Type B pancreatic cell (in vitro differentiated cells): ENCODE data around the gene OTC. TPM values are rescaled to one million over a fixed set of nuclear protein-coding genes. Genes with fewer than 3 reads are reported as not detected.
A peak's percentile ranks its signal among the peaks of the same experiment; 100 is the strongest.

ENCODE experiments used
- DNase-seq: peaks from one replicate; pipeline ENCODE4 v3.0.0; 2021; ENCODE audit warnings: mixed read lengths; ENCODE audit not compliant: unreplicated experiment; ENCODE audit errors: extremely low spot score
- H3K27ac Mint-ChIP-seq: 2 replicates; pipeline ENCODE4 v1.8.0; 2021; ENCODE audit warnings: mild to moderate bottlenecking, mixed read lengths
- H3K27me3 Mint-ChIP-seq: 2 replicates; pipeline ENCODE4 v1.8.0; 2021; ENCODE audit warnings: mixed read lengths
- H3K36me3 Mint-ChIP-seq: 2 replicates; pipeline ENCODE4 v1.8.0; 2021; ENCODE audit warnings: mixed read lengths
- H3K4me1 Mint-ChIP-seq: one replicate; pipeline ENCODE4 v1.8.0; 2021; ENCODE audit warnings: mixed read lengths; ENCODE audit not compliant: unreplicated experiment
- H3K4me3 Mint-ChIP-seq: 2 replicates; pipeline ENCODE4 v1.8.0; 2021; ENCODE audit warnings: mild to moderate bottlenecking, mixed read lengths
- H3K9me3 Mint-ChIP-seq: 2 replicates; pipeline ENCODE4 v1.8.0; 2021; ENCODE audit warnings: mixed read lengths
- CTCF ChIP-seq: fragments of 200-600 bp; sonication (generic); conservative IDR thresholded peaks from 2 replicates; pipeline ENCODE4 v1.5.0; 2021; ENCODE audit warnings: antibody characterized with exemption, mild to moderate bottlenecking
- total RNA-seq: library from RNA; stranded (reverse); gene quantifications from 2 replicates; pipeline ENCODE4 v1.2.1, GENCODE V29; 2021; ENCODE audit warnings: low replicate concordance

OTC gene
- total RNA-seq, 1 donor from 2014 or later, result 3.2 TPM

GRCh38 chrX:38371641-38372040 is 19.2 kb downstream of the OTC start:
- no peak for DNase-seq
- H3K27ac Mint-ChIP-seq, result no peak overlapping the region
- no peak overlapping the region for H3K4me3 Mint-ChIP-seq
- H3K4me1 Mint-ChIP-seq, result no peaks in the 10 kb centered on the region
- no peaks in the 10 kb centered on the region for H3K9me3 Mint-ChIP-seq
- no peak for TF ChIP-seq CTCF
- H3K36me3 Mint-ChIP-seq, result no peaks in the 10 kb centered on the region
- H3K27me3 Mint-ChIP-seq, result no peaks in the 10 kb centered on the region

GRCh38 chrX:38374431-38374830 is 22.0 kb downstream of the OTC start:
- H3K27me3 Mint-ChIP-seq, result no peaks in the 10 kb centered on the region
- no peaks in the 10 kb centered on the region for H3K4me1 Mint-ChIP-seq
- H3K36me3 Mint-ChIP-seq, result no peaks in the 10 kb centered on the region
- H3K27ac Mint-ChIP-seq, result no peak overlapping the region
- TF ChIP-seq CTCF, result no peak
- no peak for DNase-seq
- no peak overlapping the region for H3K4me3 Mint-ChIP-seq
- H3K9me3 Mint-ChIP-seq, result no peaks in the 10 kb centered on the region

GRCh38 chrX:38375891-38376290 is 23.5 kb downstream of the OTC start:
- peak; percentile 59 for TF ChIP-seq CTCF
- H3K9me3 Mint-ChIP-seq, result no peaks in the 10 kb centered on the region
- no peak for DNase-seq
- H3K27ac Mint-ChIP-seq, result no peak overlapping the region
- no peaks in the 10 kb centered on the region for H3K27me3 Mint-ChIP-seq
- H3K4me1 Mint-ChIP-seq, result no peaks in the 10 kb centered on the region
- H3K36me3 Mint-ChIP-seq, result no peaks in the 10 kb centered on the region
- no peak overlapping the region for H3K4me3 Mint-ChIP-seq

- no peak for DNase-seq
- Mint-ChIP-seq H3K27me3 (no peaks in the 10 kb centered on the region), H3K4me1 (no peaks in the 10 kb centered on the region), H3K27ac (no peak overlapping the region), H3K36me3 (no peaks in the 10 kb centered on the region), H3K9me3 (no peaks in the 10 kb centered on the region), H3K4me3 (no peak overlapping the region)
- TF ChIP-seq CTCF, result no peak
Measured at GRCh38 chrX:38376747-38377146, 24.3 kb downstream of the OTC start.

GRCh38 chrX:38379088-38379487 is 26.7 kb downstream of the OTC start:
- no peak for TF ChIP-seq CTCF
- Mint-ChIP-seq H3K4me1 (no peaks in the 10 kb centered on the region), H3K27ac (no peak overlapping the region), H3K4me3 (no peak overlapping the region), H3K36me3 (no peaks in the 10 kb centered on the region), H3K27me3 (no peaks in the 10 kb centered on the region), H3K9me3 (no peaks in the 10 kb centered on the region)
- DNase-seq, result no peak

- Mint-ChIP-seq H3K9me3 (no peaks in the 10 kb centered on the region), H3K4me1 (no peaks in the 10 kb centered on the region), H3K4me3 (no peak overlapping the region), H3K27me3 (no peaks in the 10 kb centered on the region), H3K27ac (no peak overlapping the region), H3K36me3 (no peaks in the 10 kb centered on the region)
- DNase-seq, result no peak
- no peak for TF ChIP-seq CTCF
Measured at GRCh38 chrX:38382663-38383062, 30.3 kb downstream of the OTC start.
